Activated CD8-positive, alpha-beta memory T cell treated with anti-CD3 and anti-CD28 coated beads, Interleukin-2, amount 50 U/mL, for 48 hours (primary cell): ENCODE data around the gene ACACA.

Experiments used
- DNase-seq: peaks from one replicate; pipeline ENCODE4 v3.0.0-alpha.2; 2020

The ACACA gene

DNA sequence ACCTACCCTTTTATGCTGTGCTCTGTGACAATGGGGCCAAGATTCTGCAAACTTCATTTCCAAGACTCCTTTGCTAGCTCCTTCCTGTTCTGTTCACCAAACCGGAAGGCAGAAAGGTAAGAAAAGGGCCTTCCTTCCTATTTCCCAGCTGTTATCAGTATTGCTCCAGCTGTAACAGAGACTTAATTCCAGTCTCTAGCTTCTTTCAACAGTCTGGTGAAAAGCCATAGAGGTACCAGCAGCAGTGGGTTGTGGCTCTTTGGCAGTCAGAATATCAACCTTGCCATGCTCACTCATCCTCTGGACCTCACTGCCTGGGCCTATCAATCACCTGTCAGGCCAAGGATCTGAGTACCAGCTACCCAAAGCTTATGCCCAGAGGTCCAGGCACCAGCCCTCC, 120.2 kb downstream of the ACACA start:
- DNase-seq, result no peak

DNA sequence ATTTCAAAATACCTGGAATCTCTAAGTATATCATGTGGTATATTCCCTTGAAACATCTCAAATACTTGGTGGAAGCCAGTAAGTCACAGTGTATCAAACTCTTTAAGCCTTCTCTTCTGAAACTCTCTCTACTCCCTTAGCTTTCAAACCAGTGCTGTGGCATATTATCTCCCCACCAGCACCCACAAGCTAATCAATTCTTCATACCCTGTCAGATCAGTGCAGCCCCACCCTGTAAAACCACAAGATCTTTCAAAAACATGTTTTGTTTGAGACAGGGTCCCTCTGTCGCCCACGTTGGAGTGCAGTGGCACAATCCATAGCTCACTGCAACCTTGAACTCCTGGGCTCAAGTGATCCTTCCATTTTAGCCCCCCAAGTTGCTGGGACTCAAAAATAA, 122.4 kb downstream of the ACACA start:
- DNase-seq, result no peak

DNA sequence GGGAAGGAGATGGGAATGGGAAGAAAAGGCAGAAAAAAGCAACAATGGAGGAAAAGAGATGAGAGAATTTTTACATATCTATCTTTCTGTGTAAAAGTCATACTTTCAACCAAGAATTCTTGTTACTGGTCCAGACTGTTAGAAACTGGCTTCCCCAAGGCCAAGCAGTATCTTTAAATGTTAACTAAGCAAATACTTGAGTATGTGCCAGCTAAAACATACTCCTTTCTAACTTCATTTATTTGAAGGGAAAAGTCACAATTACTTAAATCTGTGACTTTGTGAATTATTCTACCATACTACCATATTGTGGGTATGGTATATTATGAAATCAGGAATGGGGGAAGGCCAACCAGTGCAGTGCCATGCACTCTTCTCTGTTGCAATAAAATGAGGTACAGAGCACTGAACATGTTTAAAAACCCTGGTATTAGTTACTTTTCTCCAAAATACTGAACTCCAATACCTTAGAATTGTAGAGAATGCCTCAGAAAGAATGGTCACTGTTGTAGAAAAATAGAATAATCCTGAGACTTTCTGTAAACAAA, 123.1 kb downstream of the ACACA start:
- no peak for DNase-seq

DNA sequence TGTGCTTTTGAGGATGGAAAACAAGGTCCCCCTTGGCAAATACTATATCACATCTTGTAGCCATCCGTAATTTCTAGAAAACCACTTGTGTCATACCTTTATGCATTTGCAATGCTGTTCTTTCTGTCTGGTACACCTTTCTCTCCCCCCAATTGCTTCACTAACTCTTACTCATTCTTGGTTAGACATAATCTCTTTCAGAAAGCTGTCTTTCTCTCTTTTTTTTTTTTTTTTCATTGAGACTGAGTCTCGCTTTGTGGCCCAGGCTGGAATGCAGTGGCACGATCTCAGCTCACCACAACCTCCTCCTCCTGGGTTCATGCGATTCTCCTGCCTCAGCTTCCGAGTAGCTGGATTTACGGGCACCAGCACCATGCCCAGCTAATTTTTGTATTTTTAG, 125.8 kb downstream of the ACACA start:
- no peak for DNase-seq

DNA sequence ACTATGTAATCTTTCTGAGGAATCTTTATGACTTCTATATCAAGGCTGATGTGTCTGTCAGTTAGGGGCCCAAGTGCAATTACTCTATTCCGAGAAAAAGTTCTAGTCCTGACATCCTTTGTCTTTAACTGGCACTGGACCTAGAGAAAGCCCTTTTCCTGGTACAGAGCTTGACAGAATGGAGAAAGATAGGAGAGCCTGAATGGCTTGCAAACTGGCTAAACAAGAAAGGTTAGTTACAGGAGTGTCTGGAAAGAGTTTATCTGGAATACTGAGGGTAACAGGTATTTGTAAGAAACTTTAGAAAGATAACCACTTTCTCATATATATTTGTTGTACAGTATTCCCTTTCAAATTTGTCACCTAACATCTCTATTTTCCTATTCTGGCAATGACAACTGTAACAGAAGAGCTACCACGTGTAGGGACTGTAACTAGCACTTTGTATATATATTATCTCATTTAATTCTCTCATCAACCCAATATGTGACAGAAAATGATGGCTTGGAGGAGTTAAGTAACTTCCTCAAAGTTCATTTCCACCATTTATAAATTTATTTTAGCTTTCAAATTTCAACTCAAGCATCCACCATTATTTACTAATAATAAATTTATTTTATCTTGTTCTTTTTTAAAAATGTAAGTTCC, 128.3 kb downstream of the ACACA start:
- no peak for DNase-seq

DNA sequence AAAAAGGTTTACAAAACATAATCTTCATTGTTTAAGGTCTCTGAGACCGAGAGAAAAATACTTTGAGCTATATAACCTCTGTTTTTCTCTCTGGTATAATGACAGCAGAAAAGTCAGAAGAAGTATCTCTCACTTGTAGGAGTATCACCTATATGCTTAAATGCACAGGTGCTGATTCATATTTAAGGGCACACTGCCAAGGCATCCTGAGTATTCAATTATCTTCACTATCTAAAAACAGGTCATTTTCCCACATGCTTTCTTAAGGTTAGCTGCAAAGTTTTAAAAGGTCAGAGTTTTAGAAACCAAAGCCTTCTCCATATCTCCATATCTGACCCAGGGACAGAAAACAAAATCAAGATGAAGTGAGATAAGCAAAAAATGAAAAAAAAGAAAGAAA, 130.2 kb downstream of the ACACA start:
- no peak for DNase-seq

DNA sequence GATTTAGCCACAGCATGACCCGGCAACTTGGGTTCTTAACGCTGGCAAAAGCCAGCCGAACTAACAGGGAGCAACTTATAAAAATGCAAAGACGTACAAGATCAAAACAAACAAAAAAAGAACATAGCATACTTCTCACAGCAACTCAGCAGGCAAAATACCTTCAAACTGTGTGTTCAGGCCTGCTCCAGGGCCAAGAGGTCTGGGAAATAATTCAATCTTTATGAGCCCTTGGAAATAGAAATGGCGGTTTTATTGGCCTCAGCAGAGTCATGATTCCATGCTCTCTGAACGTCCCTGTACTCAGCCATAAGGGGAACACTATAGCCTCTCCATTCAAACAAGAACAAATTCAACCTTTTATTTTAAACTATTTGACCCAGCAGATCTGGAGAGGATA, 132.2 kb downstream of the ACACA start:
- no peak for DNase-seq

DNA sequence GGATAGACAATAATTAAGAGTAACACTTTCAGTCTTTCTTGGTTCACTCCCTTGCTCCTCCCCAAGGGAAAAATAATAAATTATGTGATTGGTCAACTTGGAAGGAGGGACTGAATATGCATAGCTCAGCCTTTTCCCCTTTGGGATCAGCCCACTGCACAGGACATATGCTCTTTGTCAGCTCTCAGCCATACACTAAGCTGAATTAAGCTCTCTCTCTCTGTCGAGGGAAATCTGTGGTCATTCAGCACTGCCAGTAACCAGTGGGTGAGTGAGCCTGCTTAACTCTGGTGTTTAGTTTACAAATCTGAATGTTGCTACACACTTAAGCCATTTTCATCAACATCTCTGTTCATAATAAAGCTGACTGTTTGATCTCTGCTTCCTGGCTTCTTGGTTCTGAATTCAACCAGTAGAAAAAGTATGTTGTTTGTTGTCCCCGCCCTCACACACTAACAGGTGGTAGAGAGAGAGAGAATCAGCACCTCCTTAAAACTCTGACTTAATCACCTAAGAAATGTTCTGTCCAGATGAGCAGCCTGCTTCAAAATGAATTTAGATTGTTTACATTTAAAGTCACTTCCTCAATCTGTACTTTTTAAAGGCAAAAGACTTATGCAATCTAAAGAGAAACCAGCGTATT, 133.1 kb downstream of the ACACA start:
- no peak for DNase-seq

DNA sequence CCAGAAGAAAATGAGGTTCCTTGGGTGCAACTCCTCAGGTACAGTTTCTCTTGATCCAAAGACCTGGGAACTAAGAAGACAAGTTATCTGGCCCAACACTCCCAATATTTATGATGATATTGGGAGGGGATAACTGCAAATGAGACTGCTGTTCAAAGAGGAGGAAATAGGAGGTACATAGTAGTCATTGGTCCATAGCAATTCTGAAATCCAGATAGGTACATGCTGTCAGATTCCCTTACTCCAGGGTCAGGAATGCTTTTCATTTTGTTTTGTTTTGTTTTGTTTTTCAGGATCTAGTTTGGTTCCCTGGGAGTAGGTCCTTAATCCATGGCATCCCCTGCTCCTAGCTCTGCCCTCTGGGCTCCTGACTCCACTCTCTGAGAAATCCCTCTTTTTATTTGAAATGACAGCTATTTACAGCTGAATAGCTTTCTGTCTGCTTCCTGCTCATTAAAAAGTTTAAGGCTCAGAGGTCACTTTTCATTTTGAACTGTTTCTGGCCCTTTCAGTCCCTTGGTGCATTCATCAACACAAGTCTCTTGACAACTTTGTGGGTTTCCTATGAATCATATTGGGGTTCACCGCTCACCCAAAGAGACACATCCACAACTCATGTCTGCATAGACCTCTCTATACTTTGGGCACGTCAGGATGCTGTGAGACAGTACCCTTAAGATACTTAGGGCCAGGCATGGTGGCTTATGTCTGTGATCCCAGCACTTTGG, 141.0 kb downstream of the ACACA start:
- DNase-seq, result no peak

DNA sequence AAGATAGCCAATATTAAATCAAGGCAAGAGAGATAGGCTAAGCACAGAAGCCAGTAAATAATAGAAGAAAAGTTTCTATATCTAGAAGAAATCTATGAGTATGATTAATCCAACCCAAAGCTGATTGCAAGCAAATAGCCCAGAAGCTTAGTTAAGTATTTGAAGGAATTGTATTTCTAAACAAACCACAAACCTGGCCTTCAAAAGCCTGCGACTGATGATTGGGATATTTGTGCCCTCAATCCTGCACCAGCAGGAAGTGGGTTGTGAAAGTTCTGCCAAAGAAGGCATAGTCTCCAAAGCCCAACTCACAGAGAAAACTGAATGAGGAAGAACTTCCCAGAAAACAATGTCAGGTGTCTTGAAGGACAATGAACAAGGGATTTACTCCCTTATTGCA, 145.3 kb downstream of the ACACA start:
- no peak for DNase-seq

DNA sequence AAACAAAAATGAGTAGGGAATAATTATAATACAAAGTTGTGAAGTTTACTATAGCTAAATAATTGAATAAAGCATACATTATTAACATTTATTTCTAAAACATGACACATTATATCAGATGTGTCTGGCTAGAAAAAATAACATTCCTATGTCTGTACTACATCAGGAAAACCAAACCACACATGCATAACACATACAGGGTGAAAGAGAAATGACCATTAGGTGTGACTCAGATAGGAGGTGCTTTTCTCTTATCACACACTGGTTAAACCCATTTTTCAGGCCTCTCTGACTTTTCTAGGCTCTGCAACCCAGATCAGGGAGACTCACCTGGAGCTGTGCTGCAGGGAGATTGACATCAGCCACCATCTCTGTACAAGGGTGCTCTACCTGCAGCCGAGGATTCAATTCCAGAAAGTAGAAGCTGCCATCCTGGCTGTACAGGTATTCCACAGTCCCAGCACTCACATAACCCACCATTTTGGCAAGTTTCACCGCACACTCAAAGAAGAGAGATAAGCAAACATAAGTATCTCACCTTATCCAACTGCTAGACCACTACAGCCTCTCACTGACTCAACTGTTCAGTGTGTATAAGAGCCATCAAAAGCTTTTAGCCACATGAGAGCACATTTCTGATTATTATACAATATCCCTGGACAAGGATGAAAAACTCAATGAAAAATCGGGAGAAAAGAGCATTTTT, 147.5 kb downstream of the ACACA start:
- DNase-seq, result no peak

DNA sequence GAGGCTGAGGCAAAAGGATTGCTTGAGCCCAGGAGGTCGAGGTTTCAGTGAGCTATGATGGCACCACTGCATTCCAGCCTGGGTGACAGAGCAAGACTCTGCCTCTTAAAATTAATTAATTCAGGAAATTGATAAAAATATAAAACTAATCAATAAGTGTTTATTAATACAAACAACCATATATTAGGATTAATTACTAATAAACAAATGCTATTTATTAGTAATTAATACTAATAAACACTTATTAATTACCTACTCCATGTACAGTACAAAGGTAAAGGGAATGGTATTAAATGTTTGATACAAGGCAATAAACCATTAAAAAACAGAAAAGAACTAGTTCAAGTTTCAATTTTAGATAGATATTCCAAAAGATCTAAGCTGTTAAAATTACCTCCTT, 150.0 kb downstream of the ACACA start:
- no peak for DNase-seq

DNA sequence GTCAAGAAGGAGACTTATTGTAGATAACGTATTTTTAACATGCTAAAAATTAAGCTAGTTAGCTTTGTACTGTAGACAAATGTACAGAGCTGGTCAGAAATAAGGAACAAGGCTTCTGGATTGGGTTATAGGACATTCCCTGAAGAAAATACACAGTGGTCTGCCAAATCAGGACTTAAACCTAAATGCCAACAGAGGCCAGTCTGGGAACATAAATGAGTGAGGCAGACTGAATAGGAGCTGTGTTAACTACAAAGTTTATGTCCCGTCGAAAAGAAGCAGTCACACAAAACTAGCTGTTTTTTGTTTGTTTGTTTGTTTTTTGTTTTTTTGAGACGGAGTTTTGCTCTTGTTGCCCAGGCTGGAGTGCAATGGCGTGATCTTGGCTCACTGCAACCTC, 151.2 kb downstream of the ACACA start:
- DNase-seq, result no peak

DNA sequence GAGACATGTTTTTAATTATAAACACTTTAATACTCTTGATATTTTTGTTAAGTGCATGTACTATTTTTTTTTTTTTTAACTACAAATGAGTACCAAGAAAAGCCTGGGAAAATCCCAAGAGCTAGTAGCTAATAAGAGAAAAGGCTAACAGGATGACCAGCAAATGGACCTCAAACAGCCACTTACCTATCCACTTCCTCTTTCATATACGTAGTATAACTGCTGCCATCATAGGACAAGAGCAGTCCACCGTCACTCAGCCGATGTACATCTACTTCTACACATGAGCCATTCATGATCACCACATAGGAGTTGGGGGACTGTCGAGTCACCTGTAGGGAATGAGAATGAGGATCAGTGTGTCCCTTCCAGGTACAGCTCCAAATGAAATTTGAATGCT, 158.8 kb downstream of the ACACA start:
- DNase-seq, result no peak

DNA sequence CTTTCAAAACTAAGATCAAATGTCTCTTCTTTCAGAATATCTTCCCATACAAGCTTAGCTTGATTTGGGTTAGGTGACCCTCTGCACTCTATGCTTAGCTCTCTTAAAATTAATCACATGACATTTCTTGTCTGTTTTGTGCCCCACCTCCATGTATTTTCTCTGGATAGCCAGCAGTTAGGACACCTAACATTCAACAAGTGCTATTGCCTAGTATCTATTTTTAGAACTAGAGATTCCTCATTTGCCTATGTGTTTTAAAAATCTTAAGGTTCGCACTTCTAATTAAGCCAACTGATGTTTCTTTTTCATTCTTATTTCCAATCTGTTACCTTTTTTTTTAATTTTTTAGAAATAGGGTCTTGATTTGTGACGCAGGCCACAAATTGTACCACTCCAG, 160.6 kb downstream of the ACACA start:
- no peak for DNase-seq

DNA sequence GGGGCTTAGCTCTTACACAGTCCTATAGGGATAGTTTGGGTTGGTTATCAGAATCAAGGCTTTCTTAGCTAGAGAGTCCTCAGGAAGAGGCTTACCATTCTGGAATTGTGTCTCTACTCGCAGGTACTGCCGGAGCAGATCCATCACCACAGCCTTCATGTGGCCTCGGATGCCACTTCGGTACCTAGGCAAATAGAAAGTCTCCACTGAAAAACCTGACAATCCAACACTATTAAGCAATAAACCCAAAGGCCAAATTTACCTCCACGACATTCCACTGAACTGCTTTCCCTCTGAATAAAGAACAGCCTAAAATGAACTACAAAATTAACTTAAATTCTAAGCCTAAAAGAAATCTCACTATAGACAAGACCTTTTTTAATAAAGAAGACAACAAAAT, 166.3 kb downstream of the ACACA start:
- no peak for DNase-seq

DNA sequence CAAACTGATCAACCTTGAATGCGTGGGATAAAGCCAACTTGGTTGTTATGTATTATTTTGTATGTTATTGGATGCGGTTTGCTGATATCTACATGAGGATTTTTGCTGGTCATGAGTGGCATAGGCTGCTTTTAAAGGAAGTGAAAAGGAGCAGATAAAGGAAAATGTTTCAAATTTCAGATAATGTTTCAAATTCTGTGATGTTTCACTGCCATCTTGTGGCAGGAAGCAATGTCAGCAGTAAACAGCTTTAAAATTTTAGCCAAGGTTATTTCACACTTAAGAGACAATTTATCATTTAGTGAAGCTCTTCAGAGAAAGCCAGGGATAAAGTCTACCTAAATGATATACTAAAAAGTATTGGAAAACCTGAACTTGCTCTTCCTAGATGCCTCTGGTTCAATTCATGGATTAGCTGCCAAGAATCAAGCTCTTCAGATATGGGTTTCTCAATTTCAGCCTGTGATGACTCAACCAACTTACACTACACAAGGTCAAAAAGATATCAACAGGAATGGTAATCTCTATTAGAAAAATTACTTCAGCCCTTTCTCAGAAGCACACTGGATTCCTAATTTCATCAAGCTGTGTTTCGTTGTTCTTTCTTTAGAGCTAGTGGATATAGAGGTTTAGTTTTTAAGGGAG, 166.8 kb downstream of the ACACA start:
- no peak for DNase-seq

DNA sequence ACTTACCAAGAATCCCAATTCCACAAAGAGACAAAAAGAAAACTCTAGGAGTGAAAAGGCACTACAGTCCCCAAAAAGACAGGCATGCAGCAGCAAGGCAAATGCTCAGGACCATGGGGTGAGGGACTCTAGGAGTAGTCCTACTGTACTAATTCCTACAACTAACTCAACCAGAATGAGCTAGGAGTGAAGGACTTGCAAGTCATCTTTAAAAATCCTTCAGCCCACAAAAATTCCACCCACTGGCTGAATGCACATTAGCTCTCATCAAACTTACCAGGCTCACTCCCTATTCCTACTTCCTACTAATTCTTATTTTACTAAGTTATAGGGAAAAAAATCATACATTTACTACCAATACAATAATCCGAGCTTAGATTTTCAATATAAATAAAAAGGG, 172.5 kb downstream of the ACACA start:
- no peak for DNase-seq

DNA sequence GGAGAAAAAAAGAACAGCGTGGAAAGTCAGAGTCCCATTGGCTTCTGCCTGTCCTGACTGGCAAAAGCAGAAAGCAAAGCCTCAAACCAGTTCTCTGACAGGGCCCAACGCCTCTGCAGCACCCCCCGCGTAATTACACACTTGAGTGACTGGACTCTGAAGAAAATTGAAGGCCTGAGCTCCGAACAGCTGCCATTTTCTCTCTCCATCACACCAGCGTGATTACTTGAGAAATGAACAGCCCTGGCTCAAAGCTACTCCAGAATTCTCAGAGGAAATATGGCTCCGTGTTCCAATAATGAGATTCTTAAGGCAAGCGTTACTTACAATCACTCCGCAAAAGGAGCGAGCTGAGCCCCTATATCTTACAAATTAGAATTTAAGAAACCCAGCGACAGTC, 173.6 kb downstream of the ACACA start:
- DNase-seq, result no peak

DNA sequence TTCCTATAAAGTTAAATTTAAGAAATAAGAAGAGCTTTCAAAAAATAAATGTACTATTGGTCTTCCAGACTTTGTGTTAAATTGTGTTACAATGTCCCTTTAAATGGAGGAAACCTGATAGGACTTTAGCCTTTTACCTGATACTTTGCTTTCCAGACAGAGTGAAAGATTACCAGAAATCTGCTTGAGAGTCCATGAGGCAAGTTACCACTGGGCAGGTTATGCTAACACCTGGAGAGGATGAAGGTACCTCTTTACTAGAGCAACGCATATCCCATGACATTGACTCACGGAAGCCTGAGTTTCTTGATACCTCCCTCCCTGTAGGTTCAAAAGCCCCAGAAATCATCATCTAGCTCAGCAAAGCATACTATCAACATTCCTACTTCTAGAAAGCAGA, 174.7 kb downstream of the ACACA start:
- no peak for DNase-seq

DNA sequence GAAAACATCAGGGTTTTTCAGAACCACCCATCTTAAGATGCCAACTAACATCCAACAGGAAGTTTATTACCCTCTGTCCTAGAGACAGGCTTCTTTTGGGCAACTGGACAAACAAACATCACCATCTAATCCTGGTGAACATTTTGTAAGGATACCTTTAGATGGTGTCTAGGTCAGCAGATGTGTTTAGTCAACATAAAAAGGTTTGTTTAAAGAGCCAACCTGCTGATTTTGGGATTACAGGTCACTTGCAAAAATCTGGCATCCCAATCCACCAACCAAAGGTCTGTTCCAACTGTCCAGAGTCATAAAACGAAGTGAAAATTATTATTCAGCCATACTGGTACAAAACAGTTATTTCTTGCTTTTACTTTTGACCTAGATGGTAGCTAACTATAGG, 176.0 kb downstream of the ACACA start:
- DNase-seq, result no peak

DNA sequence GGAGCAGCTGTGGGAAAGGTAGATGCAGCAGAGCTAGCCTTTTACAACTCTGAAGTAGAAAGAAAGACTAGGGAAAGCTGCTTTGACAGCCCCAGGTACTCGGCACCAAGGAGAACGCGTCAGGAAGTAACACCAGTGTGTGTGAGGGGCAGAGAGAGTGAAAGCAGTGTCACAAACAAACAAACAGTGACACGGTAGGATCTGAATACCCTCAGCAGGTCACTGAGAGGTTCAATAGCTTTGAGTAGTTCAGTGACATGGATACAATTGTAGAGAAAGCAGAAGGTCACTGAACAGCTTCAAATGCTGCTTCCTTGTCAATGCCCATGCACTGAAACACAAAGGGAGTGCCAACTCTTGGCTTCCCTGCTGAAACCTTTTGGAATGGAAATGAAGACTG, 181.2 kb downstream of the ACACA start:
- no peak for DNase-seq

DNA sequence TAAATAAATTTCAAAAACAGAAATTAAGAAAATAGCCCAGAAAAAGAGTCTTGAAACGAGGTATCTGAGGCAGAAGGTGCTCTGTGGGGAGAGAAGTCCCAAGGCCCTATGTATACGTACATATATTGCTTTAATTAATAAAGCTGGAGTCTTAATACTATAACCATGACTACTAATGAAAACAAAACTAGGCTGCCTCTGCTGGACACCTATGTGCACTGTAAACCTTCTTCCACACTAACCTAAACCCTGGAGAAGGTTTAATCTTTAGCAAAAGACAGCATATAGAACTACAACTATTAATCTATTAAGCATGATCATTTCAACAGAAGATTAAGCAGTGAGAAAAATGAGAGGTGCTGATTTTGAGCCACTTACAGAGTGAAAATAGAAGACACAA, 184.8 kb downstream of the ACACA start:
- no peak for DNase-seq
